ENCODE results near the gene NPEPL1.

The NPEPL1 gene

GRCh38 chr20:58688414-58688813 lies 4.2 kb upstream of the NPEPL1 start:
- no peaks in the 10 kb centered on the region for H3K9me3 ChIP-seq (ENCODE audit: low read length)
- H3K9ac ChIP-seq (ENCODE audit: low read length) = no peak overlapping the region
- no peaks in the 10 kb centered on the region for H4K20me1 ChIP-seq (ENCODE audit: insufficient read depth, low read length)
- peaks cover 7% of the 10 kb centered on the region; the same call in 1 of the 2 replicates for H3F3A ChIP-seq (ENCODE audit: insufficient read depth, low read length)
- H3K4me1 ChIP-seq (ENCODE audit: insufficient read depth, low read length, severe bottlenecking) = peaks cover 10% of the 10 kb centered on the region
- no peaks in the 10 kb centered on the region for H3K36me3 ChIP-seq (ENCODE audit: insufficient read depth, low read length)
- H2AFZ ChIP-seq (ENCODE audit: low read length) = no peak overlapping the region
- H3K4me2 ChIP-seq (ENCODE audit: low read length) = no peak overlapping the region
- H3K27ac ChIP-seq (ENCODE audit: low read depth, low read length, poor library complexity, severe bottlenecking) = no peak overlapping the region
- H3K79me2 ChIP-seq (ENCODE audit: insufficient read depth, low read length) = no peaks in the 10 kb centered on the region
- no peaks in the 10 kb centered on the region for H3K9me2 ChIP-seq (ENCODE audit: low read depth, low read length)
- TF ChIP-seq, protein P1, sequence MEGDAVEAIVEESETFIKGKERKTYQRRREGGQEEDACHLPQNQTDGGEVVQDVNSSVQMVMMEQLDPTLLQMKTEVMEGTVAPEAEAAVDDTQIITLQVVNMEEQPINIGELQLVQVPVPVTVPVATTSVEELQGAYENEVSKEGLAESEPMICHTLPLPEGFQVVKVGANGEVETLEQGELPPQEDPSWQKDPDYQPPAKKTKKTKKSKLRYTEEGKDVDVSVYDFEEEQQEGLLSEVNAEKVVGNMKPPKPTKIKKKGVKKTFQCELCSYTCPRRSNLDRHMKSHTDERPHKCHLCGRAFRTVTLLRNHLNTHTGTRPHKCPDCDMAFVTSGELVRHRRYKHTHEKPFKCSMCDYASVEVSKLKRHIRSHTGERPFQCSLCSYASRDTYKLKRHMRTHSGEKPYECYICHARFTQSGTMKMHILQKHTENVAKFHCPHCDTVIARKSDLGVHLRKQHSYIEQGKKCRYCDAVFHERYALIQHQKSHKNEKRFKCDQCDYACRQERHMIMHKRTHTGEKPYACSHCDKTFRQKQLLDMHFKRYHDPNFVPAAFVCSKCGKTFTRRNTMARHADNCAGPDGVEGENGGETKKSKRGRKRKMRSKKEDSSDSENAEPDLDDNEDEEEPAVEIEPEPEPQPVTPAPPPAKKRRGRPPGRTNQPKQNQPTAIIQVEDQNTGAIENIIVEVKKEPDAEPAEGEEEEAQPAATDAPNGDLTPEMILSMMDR (IDR thresholded peaks at IDR 0.05; ENCODE audit: low read length) = no peak
- no peak for TF ChIP-seq EZH2 (IDR thresholded peaks at IDR 0.05; ENCODE audit: borderline replicate concordance, low read length)
- no peak overlapping the region for H3K4me3 ChIP-seq (ENCODE audit: low read depth, low read length, poor library complexity, severe bottlenecking)
- no peaks in the 10 kb centered on the region for H3K27me3 ChIP-seq (ENCODE audit: insufficient read depth, low read length)

GRCh38 chr20:58688840-58689239 lies 3.8 kb upstream of the NPEPL1 start:
- H3K27me3 ChIP-seq (ENCODE audit: insufficient read depth, low read length) = no peaks in the 10 kb centered on the region
- no peaks in the 10 kb centered on the region for H3K79me2 ChIP-seq (ENCODE audit: insufficient read depth, low read length)
- no peak overlapping the region for H3K27ac ChIP-seq (ENCODE audit: low read depth, low read length, poor library complexity, severe bottlenecking)
- no peaks in the 10 kb centered on the region for H3K9me3 ChIP-seq (ENCODE audit: low read length)
- H4K20me1 ChIP-seq (ENCODE audit: insufficient read depth, low read length) = no peaks in the 10 kb centered on the region
- H3K9me2 ChIP-seq (ENCODE audit: low read depth, low read length) = no peaks in the 10 kb centered on the region
- H3K36me3 ChIP-seq (ENCODE audit: insufficient read depth, low read length) = no peaks in the 10 kb centered on the region
- peaks cover 7% of the 10 kb centered on the region; the same call in 1 of the 2 replicates for H3F3A ChIP-seq (ENCODE audit: insufficient read depth, low read length)
- no peak overlapping the region for H3K9ac ChIP-seq (ENCODE audit: low read length)
- TF ChIP-seq, protein P1 (IDR thresholded peaks at IDR 0.05; ENCODE audit: low read length) = no peak
- TF ChIP-seq EZH2 (IDR thresholded peaks at IDR 0.05; ENCODE audit: borderline replicate concordance, low read length) = no peak
- no peak overlapping the region for H3K4me3 ChIP-seq (ENCODE audit: low read depth, low read length, poor library complexity, severe bottlenecking)
- H3K4me1 ChIP-seq (ENCODE audit: insufficient read depth, low read length, severe bottlenecking) = peaks cover 14% of the 10 kb centered on the region
- no peak overlapping the region for H3K4me2 ChIP-seq (ENCODE audit: low read length)
- H2AFZ ChIP-seq (ENCODE audit: low read length) = no peak overlapping the region

GRCh38 chr20:58690396-58691135 lies 2.0 kb upstream of the NPEPL1 start:
- Histone ChIP-seq H3K27ac (ENCODE audit: low read depth, low read length, poor library complexity, severe bottlenecking) (no peak overlapping the region), H3F3A (ENCODE audit: insufficient read depth, low read length) (peaks cover 7% of the 10 kb centered on the region; the same call in 1 of the 2 replicates), H3K4me3 (ENCODE audit: low read depth, low read length, poor library complexity, severe bottlenecking) (no peak overlapping the region), H4K20me1 (ENCODE audit: insufficient read depth, low read length) (no peaks in the 10 kb centered on the region), H2AFZ (ENCODE audit: low read length) (no peak overlapping the region), H3K27me3 (ENCODE audit: insufficient read depth, low read length) (no peaks in the 10 kb centered on the region), H3K9me2 (ENCODE audit: low read depth, low read length) (no peaks in the 10 kb centered on the region), H3K4me2 (ENCODE audit: low read length) (no peak overlapping the region), H3K36me3 (ENCODE audit: insufficient read depth, low read length) (no peaks in the 10 kb centered on the region), H3K9me3 (ENCODE audit: low read length) (no peaks in the 10 kb centered on the region), H3K4me1 (ENCODE audit: insufficient read depth, low read length, severe bottlenecking) (peaks cover 19% of the 10 kb centered on the region), H3K9ac (ENCODE audit: low read length) (no peak overlapping the region), H3K79me2 (ENCODE audit: insufficient read depth, low read length) (no peaks in the 10 kb centered on the region)
- TF ChIP-seq, protein P1 (IDR thresholded peaks at IDR 0.05; ENCODE audit: low read length) = no peak
- no peak for TF ChIP-seq EZH2 (IDR thresholded peaks at IDR 0.05; ENCODE audit: borderline replicate concordance, low read length)

All from OCI-LY1 (cell line).